B cell (primary cell): Measurements from ENCODE around the gene MCCD1. TPM values are rescaled to one million over a fixed set of nuclear protein-coding genes. Genes with fewer than 3 reads are reported as not detected.
"Not testable (repeated sequence)": the region's sequence is repeated elsewhere in the genome, so short reads cannot be mapped to it uniquely, and the experiment has no call there.

ENCODE experiments used
- ATAC-seq: fragments of 200-7000 bp; cut with Tn5 transposase; one replicate; pipeline ENCODE4 v1.10.0; 2021; ENCODE audit warnings: low read depth, mild to moderate bottlenecking, moderate number of reproducible peaks, moderate library complexity
- CTCF ChIA-PET: fragments of 350-600 bp; sonication (Branson Sonifier 250); formaldehyde crosslinking; loops from one replicate; lab custom pipeline; 2021; ENCODE audit warnings: antibody characterized with exemption, inconsistent platforms; lab: Charles Lee
- POLR2A ChIA-PET: fragments of 350-600 bp; sonication (Branson Sonifier 250); formaldehyde crosslinking; loops from one replicate; lab custom pipeline; 2021; ENCODE audit warnings: antibody characterized with exemption; lab: Charles Lee
- DNase-seq: peaks from one replicate; pipeline ENCODE4 v3.0.0; 2013
- H2AFZ ChIP-seq: 2 replicates; pipeline ENCODE4 v1.6.1; 2012; ENCODE audit warnings: mild to moderate bottlenecking, low read depth, low read length; ENCODE audit not compliant: insufficient read depth, poor library complexity, severe bottlenecking
- H3K27ac ChIP-seq, 2 donors: 1 replicate in 1 of 2; 2 replicates in 1 of 2; pipeline ENCODE4 v1.5.1; 2012 to 2013; ENCODE audit warnings: low read length in 2 of 2, mild to moderate bottlenecking in 2 of 2, moderate library complexity in 1 of 2
- H3K27me3 ChIP-seq, 4 experiments: fragments of 200-600 bp in 1 of 4; sonication (generic) in 1 of 4; replicated peaks in 1 of 4; 1 replicate in 2 of 4; 2 replicates in 2 of 4; pipeline versions ENCODE4 v1.6.1 to v1.7.0; 2013 to 2016; ENCODE audit warnings: low read length in 3 of 4, mild to moderate bottlenecking in 2 of 4, mixed read lengths in 1 of 4, moderate library complexity in 1 of 4; ENCODE audit not compliant: insufficient read depth in 4 of 4, control insufficient read depth in 3 of 4; ENCODE audit errors: control extremely low read depth in 1 of 4
- H3K36me3 ChIP-seq, 2 experiments: replicated peaks in 1 of 2; 1 replicate in 1 of 2; 2 replicates in 1 of 2; pipeline versions ENCODE4 v1.6.1 to v1.7.1; 2013; ENCODE audit warnings: low read length in 1 of 2; ENCODE audit not compliant: insufficient read depth in 2 of 2, control insufficient read depth in 1 of 2; ENCODE audit errors: control extremely low read depth in 1 of 2, extremely low read depth in 1 of 2
- H3K4me1 ChIP-seq, 2 donors: fragments of 200-600 bp in 1 of 2; sonication (generic) in 1 of 2; 1 replicate in 1 of 2; 2 replicates in 1 of 2; pipeline versions ENCODE4 v1.5.1 to v1.6.1; 2013 to 2017; ENCODE audit warnings: low read length in 2 of 2; ENCODE audit not compliant: control insufficient read depth in 2 of 2, insufficient read depth in 2 of 2
- H3K4me2 ChIP-seq: replicated peaks from 2 replicates; pipeline ENCODE3; 2012; ENCODE audit warnings: mild to moderate bottlenecking, low read depth, low read length; ENCODE audit not compliant: poor library complexity, severe bottlenecking
- H3K4me3 ChIP-seq, 5 experiments: fragments of 200-600 bp in 1 of 5; sonication (generic) in 1 of 5; 1 replicate in 3 of 5; 2 replicates in 2 of 5; pipeline versions ENCODE4 v1.5.1 to v1.7.0; 2011 to 2016; ENCODE audit warnings: low read length in 4 of 5, mild to moderate bottlenecking in 4 of 5, low read depth in 2 of 5, control low read depth in 1 of 5, moderate library complexity in 1 of 5; ENCODE audit not compliant: insufficient read depth in 1 of 5; ENCODE audit errors: control extremely low read depth in 1 of 5, extremely low read depth in 1 of 5
- H3K79me2 ChIP-seq: fragments of 200-600 bp; sonication (generic); one replicate; pipeline ENCODE4 v1.6.0; 2016; ENCODE audit warnings: low read length; ENCODE audit not compliant: control insufficient read depth, insufficient read depth
- H3K9ac ChIP-seq: fragments of 200-600 bp; sonication (generic); 2 replicates; pipeline ENCODE4 v1.6.1; 2017; ENCODE audit warnings: mild to moderate bottlenecking, low read length, moderate library complexity
- H3K9me3 ChIP-seq, 3 donors: one replicate each; pipeline versions ENCODE4 v1.6.1 to v1.7.1; 2013; ENCODE audit warnings: low read length in 2 of 3; ENCODE audit not compliant: control insufficient read depth in 2 of 3, insufficient read depth in 1 of 3; ENCODE audit errors: control extremely low read depth in 1 of 3
- H4K20me1 ChIP-seq: 2 replicates; pipeline ENCODE4 v1.6.0; 2012; ENCODE audit warnings: mild to moderate bottlenecking, low read length; ENCODE audit not compliant: insufficient read depth, control insufficient read depth, poor library complexity, severe bottlenecking
- H3K27ac Mint-ChIP-seq: one replicate; pipeline ENCODE4 v1.8.0; 2021; ENCODE audit warnings: mixed read lengths
- H3K27me3 Mint-ChIP-seq: one replicate; pipeline ENCODE4 v1.8.0; 2021; ENCODE audit warnings: mixed read lengths
- H3K4me1 Mint-ChIP-seq: one replicate; pipeline ENCODE4 v1.8.0; 2021; ENCODE audit warnings: mixed read lengths
- H3K4me3 Mint-ChIP-seq: one replicate; pipeline ENCODE4 v1.8.0; 2021; ENCODE audit warnings: mixed read lengths
- H3K9me3 Mint-ChIP-seq: one replicate; pipeline ENCODE4 v1.8.0; 2022; ENCODE audit warnings: mixed read lengths; ENCODE audit not compliant: insufficient read depth
- CTCF ChIP-seq: fragments of 200-600 bp; IDR thresholded peaks from one replicate; pipeline ENCODE4 v1.8.0; 2022; ENCODE audit warnings: antibody characterized with exemption, mild to moderate bottlenecking
- EZH2 ChIP-seq: IDR thresholded peaks from 2 replicates; pipeline ENCODE4 v1.6.1; 2012; ENCODE audit warnings: borderline replicate concordance, low read depth, mild to moderate bottlenecking, moderate library complexity, low read length; ENCODE audit not compliant: insufficient read depth, poor library complexity, severe bottlenecking
- WGBS: methylation state at CpG from one replicate; pipeline ENCODE4 v1.1.5; 2013; ENCODE audit warnings: missing lambda C conversion rate; ENCODE audit not compliant: insufficient coverage; 5-methylcytosine and 5-hydroxymethylcytosine counted together
- intact Hi-C: fragments of 100-400 bp; cut with micrococcal nuclease; formaldehyde crosslinking; loops from one replicate; pipeline ENCODE4 v1.10.0; 2022
- polyA plus RNA-seq: library from polyadenylated mRNA; depleted of rRNA; stranded (reverse); fragments of >200 nt; gene quantifications from 2 replicates; pipeline ENCODE4 v1.2.3, GENCODE V29; 2012
- total RNA-seq, 2 donors: library from RNA; stranded (reverse); fragments of 120-200 nt in 1 of 2; gene quantifications; 1 replicate in 1 of 2; 2 replicates in 1 of 2; pipeline versions ENCODE4 v1.2.3 to v1.2.4, GENCODE V29; 2013 to 2022

MCCD1 gene
- total and polyA plus RNA-seq, 2 donors (not counting 1 experiment from before 2014, with no cell fraction given) = not detected

- Histone ChIP-seq H3K36me3 (no peaks in the 10 kb centered on the region), H3K27me3 (no peaks in the 10 kb centered on the region), H3K4me2 (peak overlapping the region; percentile 93), H3K27ac (peak overlapping the region; percentile 80 to 86), H3K4me3 (peak overlapping the region in 4 of 5 experiments; percentile 85 to 91 (median 88)), H3K9ac (peak overlapping the region; percentile 78), H2AFZ (peak overlapping the region; percentile 87), H3K79me2 (peaks cover 81% of the 10 kb centered on the region), H3K9me3 (no peaks in the 10 kb centered on the region), H4K20me1 (peaks cover 27% of the 10 kb centered on the region), H3K4me1 (peaks cover 44 to 57% of the 10 kb centered on the region in 2 donors)
- Mint-ChIP-seq H3K4me3 (peak overlapping the region; percentile 83), H3K9me3 (no peaks in the 10 kb centered on the region), H3K4me1 (peaks cover 56% of the 10 kb centered on the region), H3K27ac (peak overlapping the region; percentile 89), H3K27me3 (no peaks in the 10 kb centered on the region)
- DNase-seq (no peak), ATAC-seq (no peak)
- ChIA-PET POLR2A (interaction anchor here (0.7 to 1.9 kb wide), 3 partner anchors 46 to 97 kb away, joined by 4 to 8 read pairs (median 8); partner anchors contain the start of genes DDX39B, NCR3 and NFKBIL1), CTCF (interaction anchor here (0.6 to 4.1 kb wide), 8 partner anchors 19 to 399 kb away, joined by 3 to 57 read pairs (median 6); partner anchors contain the start of genes ATP6V1G2, DDX39B and MCCD1)
- WGBS = 88% methylated on average over 1 of the region's 2 CpGs
- intact Hi-C loops = loop anchor here (10.0 kb wide), 2 partner anchors 369 to 699 kb away; partner anchors contain the start of genes GPSM3, NEU1 and PBX2
- TF ChIP-seq EZH2 = no peak
- TF ChIP-seq CTCF = no peak
These were observed 33.2 kb upstream of the MCCD1 start for GRCh38 chr6:31495580-31495979.

GRCh38 chr6:31496826-31497225 is 31.9 kb upstream of the MCCD1 start:
- ATAC-seq, H3K9me3 Mint-ChIP-seq, DNase-seq, H3K27me3 Mint-ChIP-seq, H2AFZ ChIP-seq, H3K36me3 ChIP-seq, H3K9me3 ChIP-seq, H3K27me3 ChIP-seq: not testable (repeated sequence)
- peaks cover 63% of the 10 kb centered on the region for H3K4me1 Mint-ChIP-seq
- H3K9ac ChIP-seq = peak overlapping the region; percentile 78
- H3K4me1 ChIP-seq = peaks cover 41 to 54% of the 10 kb centered on the region in 2 donors
- peak overlapping the region; percentile 83 for H3K4me3 Mint-ChIP-seq
- WGBS = 44% methylated on average over 4 of the region's 4 CpGs
- ChIA-PET CTCF (interaction anchor here (1.1 to 3.5 kb wide), 5 partner anchors 45 to 102 kb away, joined by 3 to 10 read pairs (median 7); partner anchors contain the start of genes ATP6V1G2 and DDX39B), POLR2A (interaction anchor here (0.5 to 2.4 kb wide), 5 partner anchors 33 to 889 kb away, joined by 3 to 10 read pairs (median 4); partner anchors contain the start of genes DDX39B and NFKBIL1)
- peaks cover 86% of the 10 kb centered on the region for H3K79me2 ChIP-seq
- H4K20me1 ChIP-seq = peaks cover 35% of the 10 kb centered on the region
- peak overlapping the region in 1 of 2 donors; percentile 86 for H3K27ac ChIP-seq
- peak overlapping the region; percentile 93 for H3K27ac Mint-ChIP-seq
- H3K4me2 ChIP-seq = peak overlapping the region; percentile 93
- intact Hi-C loops = loop anchor here (10.0 kb wide), 2 partner anchors 368 to 698 kb away; partner anchors contain the start of genes GPSM3, NEU1 and PBX2
- peak overlapping the region in 4 of 5 experiments; percentile 49 to 82 (median 71) for H3K4me3 ChIP-seq
